ENCODE results near the gene WBP2. TPM values are rescaled to one million over a fixed set of nuclear protein-coding genes. Genes with fewer than 3 reads are reported as not detected.
A peak's percentile ranks its signal among the peaks of the same experiment; 100 is the strongest.

The WBP2 gene
- 44.8 and 48.2 TPM in 2 replicates for total RNA-seq (2014; rRNA removed; shearing (Covaris generic))

DNA sequence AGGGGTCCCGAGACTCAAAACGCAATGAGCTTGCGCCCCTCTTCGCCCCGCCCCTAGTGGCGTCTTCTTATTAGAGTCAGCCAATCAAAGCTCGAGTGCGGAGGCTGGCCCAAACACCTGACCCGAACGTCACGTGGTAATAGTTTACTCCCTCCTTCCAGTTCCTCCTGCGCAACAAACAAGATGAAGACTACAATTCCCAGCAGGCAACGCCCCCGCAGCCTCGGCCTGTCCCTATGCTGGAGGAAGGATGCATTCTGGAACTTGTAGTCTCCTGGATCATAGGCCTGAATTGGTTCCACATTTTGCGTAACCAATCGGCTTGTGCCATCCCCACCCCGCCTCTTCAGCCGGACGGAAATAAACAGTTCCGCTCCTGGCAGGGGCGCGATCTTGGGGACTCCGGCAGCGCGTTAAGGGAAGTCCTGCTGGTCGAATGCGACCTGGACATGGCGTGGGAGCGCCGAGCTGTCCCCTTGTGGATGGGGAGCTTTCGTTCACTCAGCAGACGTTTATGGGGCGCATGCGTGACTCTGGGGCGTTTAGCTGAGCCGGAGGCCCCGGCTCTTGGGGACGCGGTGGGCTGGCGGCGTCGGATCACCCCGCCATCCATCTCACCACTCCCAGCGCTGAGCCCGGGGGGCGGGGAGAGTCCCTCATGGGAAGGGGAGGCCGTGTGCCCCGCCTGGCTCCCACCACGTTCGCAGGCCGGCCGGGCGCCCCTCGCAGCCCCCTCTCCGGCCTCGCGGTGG is at the start of gene WBP2:
WBP2 (minus strand) TSS at position 26 of the 752 bp plus-strand sequence. CDS start 38 bp downstream, outside the sequence.
- DNase-seq, result peak; percentile 97
- peak within 1 kb of the TSS; percentile 93 for H3K4me3 ChIP-seq (ENCODE audit: insufficient read depth, low read depth, low read length)
- H3K36me3 ChIP-seq (replicated peaks; ENCODE audit: control insufficient read depth, insufficient read depth, low read length), result peaks cover 9% of the 10 kb centered on the region
- no peaks in the 10 kb centered on the region for H3K27me3 ChIP-seq (ENCODE audit: control insufficient read depth, insufficient read depth, low read length)

DNA sequence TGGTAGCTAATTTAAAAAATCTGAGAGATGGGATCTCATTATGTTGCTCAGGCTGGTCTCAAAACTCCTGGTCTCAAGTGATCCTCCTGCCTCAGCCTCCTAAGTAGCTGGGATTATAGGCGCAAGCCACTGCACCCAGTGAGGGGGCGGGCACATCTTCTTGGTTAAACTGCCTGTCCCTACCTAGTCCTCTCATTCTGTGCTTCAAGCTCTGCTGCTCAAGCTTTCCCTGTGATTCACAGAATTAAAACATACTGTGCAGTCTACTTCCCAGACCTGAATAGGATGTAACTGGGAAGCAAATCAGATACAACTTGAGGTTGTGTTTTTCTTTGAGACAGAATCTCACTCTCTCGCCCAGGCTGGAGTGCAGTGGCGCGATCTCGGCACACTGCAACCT is 47.3 kb upstream of the WBP2 start:
- DNase-seq, result no peak
- peaks cover 23% of the 10 kb centered on the region for H3K36me3 ChIP-seq (replicated peaks; ENCODE audit: control insufficient read depth, insufficient read depth, low read length)

DNA sequence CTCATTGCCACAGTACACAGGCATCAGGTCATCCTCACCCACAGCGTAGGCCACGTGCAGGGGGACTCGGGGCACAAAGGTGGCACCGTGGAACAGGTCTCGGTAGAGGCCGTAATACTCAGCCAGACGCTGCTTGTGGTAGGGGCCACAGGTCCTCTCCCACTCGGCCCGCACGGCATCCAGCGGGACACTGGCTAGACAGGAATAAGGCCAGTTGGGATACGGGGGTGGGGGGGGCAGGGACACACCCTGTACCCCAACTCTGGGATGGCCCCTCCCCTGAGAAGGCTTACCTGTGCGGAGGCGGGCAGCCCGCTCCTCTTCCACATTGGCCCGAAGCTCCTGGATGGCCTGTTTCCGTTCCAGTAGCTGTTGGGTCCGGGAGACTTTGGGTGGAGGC is 46.6 kb upstream of the WBP2 start:
- Histone ChIP-seq H3K4me3 (ENCODE audit: insufficient read depth, low read depth, low read length) (no peak overlapping the region), H3K36me3 (replicated peaks; ENCODE audit: control insufficient read depth, insufficient read depth, low read length) (peaks cover 23% of the 10 kb centered on the region)
- no peak for DNase-seq

More for the DNA sequence above, 47.3 kb upstream of the WBP2 start:
- Histone ChIP-seq H3K4me3 (ENCODE audit: insufficient read depth, low read depth, low read length) (no peak overlapping the region), H3K27me3 (ENCODE audit: control insufficient read depth, insufficient read depth, low read length) (no peaks in the 10 kb centered on the region)

DNA sequence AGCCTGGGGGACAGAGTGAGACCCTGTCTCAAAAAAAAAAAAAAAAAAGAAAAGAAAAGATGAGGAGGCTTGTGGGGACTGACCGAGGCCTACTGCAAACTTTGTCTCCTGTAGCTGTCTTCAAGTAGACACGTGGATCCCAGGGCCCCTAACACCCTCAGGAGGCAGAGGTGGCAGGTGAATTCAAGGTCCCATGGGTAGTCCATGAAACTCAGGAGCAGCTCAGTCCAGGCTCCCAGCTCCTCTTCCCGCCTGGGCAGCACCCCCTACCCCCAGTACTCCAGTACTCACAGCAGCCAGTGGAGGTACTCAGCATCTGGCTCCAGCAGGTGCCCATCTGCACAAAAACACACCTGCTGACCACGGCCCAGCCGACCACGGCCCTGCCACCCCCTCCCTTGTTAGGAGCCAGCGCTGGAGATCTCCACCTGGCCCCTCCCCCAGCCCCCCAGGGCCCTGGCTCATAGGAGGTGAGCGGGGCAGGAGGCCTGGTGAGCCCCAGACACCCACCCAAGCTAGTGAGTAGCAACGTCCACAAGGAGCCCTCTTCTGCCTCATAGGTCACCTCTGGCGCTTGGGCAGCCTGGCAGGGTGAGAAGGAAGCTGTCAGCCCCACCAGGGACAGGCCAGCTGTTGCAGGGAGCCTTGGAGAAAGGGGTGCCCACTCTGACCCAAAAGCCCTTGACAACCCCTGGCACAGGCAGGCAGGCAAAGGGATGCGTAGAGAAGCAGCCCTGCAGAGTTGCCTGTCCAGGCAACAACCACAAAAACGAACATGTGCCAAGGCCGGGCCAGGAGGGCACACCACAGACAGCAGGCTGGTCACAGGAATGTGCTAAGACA is 45.8 kb upstream of the WBP2 start:
- H3K27me3 ChIP-seq (ENCODE audit: control insufficient read depth, insufficient read depth, low read length), result no peaks in the 10 kb centered on the region
- no peak overlapping the region for H3K4me3 ChIP-seq (ENCODE audit: insufficient read depth, low read depth, low read length)
- peaks cover 23% of the 10 kb centered on the region for H3K36me3 ChIP-seq (replicated peaks; ENCODE audit: control insufficient read depth, insufficient read depth, low read length)
- DNase-seq, result no peak

More for the DNA sequence above, 46.6 kb upstream of the WBP2 start:
- no peaks in the 10 kb centered on the region for H3K27me3 ChIP-seq (ENCODE audit: control insufficient read depth, insufficient read depth, low read length)

DNA sequence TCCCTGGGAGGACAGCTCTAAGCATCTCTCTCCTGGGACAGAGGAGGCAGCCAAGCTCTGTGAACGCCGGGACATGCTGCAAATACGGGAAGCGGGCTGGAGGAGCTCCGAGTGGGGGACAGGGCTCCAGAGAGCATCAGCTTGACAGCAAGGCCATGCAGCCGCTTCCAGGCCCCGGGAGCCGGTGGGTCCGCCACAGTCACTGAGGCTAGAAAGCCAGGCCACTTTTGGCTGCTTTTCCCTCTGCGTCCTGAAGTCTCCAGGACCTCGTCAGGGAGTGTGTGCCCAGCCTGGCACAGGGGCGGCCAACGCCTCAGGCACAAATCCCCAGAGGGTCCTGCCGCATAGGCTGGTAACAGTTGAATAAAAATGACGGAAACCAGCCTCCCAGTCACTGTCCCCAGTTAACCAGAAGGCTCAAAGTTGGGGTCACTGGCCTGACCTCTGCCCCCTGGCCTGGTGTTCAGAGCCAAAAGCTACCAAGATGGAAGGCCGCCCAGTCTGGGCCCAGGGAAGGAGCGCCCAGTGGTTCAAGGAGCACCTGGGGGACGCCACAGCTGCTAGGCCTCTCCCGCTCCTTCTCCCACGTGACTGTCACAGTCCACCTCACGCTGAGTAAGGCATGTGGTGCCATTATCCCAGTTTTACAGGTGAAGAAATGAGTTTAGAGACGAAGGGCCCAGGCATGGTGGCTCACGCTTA is 44.8 kb upstream of the WBP2 start:
- H3K27me3 ChIP-seq (ENCODE audit: control insufficient read depth, insufficient read depth, low read length), result no peaks in the 10 kb centered on the region
- no peak overlapping the region for H3K4me3 ChIP-seq (ENCODE audit: insufficient read depth, low read depth, low read length)
- H3K36me3 ChIP-seq (replicated peaks; ENCODE audit: control insufficient read depth, insufficient read depth, low read length), result peaks cover 23% of the 10 kb centered on the region
- DNase-seq, result no peak

DNA sequence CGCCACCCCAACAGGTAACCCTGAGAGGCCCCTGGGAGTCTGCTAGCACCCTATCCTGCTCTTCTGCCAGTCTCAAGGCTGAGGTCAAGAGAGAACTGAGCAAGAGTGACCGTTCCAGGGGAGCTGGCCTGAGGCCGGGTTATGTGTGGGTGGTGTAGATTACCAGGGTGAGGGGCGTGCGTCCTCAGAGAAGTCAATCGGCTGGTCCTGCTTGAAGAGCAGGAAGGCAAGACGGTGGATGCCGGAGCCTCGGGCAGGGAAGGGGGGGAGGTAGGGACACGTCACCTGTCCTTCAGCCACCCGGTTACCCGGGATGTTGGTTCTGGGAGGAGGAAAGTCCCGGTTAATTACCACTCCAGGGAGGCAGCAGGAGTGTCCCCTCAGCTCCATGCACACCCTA is 44.2 kb upstream of the WBP2 start:
- no peak for DNase-seq
- no peak overlapping the region for H3K4me3 ChIP-seq (ENCODE audit: insufficient read depth, low read depth, low read length)
- no peaks in the 10 kb centered on the region for H3K27me3 ChIP-seq (ENCODE audit: control insufficient read depth, insufficient read depth, low read length)
- H3K36me3 ChIP-seq (replicated peaks; ENCODE audit: control insufficient read depth, insufficient read depth, low read length), result peaks cover 23% of the 10 kb centered on the region

DNA sequence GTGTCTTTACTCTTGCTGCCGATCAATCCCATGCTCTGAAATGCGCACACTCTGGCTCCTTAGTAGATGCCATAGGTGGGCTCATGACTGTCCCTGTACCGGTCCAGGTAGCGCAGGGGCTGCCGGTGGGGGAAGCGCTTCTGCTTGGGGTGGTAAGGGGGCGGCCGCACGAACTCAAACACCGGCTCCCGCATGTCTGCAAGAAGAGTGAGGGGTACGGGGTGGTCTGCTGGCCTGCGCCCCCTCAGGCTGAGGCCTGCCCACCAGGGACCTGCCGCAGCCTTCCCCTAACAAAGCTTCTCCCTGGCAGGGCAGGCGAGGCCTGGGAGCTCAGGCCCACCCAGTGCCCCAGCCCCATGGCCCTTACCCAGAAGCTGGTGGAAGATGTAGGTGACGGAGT is 43.7 kb upstream of the WBP2 start:
- no peak overlapping the region for H3K4me3 ChIP-seq (ENCODE audit: insufficient read depth, low read depth, low read length)
- peaks cover 23% of the 10 kb centered on the region for H3K36me3 ChIP-seq (replicated peaks; ENCODE audit: control insufficient read depth, insufficient read depth, low read length)
- no peaks in the 10 kb centered on the region for H3K27me3 ChIP-seq (ENCODE audit: control insufficient read depth, insufficient read depth, low read length)
- DNase-seq, result no peak

DNA sequence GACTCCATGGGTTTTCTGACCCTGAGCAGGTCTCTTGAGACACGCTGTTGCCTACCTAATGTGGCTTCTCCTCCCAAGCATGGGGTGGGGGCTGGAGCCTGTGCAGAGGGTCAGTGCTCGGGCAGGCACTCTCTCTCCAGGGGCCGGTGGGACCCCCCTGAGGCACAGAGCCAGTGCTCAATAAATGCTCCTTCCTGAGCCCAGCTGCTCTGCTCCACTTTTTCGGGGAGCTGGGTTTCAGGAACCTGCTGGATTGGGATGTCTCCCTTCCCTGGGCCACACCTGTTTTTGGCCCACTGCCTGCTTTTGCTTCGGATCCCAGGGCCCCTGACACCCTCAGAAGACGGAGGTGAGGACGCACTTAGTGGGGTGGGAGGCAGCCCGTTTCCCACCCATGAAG is 42.9 kb upstream of the WBP2 start:
- DNase-seq, result no peak
- H3K27me3 ChIP-seq (ENCODE audit: control insufficient read depth, insufficient read depth, low read length), result no peaks in the 10 kb centered on the region
- H3K36me3 ChIP-seq (replicated peaks; ENCODE audit: control insufficient read depth, insufficient read depth, low read length), result peaks cover 23% of the 10 kb centered on the region
- no peak overlapping the region for H3K4me3 ChIP-seq (ENCODE audit: insufficient read depth, low read depth, low read length)

DNA sequence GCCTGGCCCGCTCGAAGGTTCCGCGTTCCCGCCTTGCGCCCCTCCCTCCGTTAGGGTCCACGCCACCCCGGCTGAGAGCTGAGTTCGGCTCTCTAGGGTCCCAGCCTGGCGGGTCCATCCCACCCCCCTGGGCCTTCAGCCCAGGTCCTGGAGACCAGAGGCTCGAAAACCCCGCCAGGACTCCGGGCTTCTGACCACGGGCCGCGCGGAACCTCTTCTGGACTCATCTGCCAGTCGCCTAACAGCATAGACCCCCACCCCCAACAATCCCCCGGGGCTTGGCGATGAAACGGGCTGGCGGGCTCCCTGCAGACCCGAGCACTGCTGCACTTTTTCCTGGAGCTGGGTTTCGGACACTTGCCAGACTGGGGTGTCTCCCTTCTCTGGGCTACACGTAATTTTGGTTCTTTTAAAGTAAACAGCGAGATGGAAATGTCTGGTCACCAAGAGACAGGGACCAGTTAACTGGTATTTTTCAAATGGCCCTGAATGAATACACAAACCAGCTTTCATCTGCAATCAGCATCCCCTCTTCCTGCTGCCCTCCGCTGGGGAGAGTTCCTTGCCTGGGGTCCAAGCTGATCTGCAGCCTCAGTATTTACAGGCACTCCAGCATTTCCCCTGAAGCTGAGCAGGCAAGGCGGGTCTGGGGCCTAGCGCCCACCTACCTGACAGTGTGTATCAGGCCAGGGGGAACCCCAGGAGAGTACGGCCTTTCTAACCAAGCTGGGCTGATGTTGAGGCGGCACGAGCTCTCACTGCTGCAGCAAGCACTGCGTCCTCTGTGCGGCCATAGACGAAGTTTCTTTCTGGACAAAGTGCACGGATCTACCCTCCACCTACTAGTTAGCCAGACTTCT is 42.3 kb upstream of the WBP2 start:
- peak; percentile 73 for DNase-seq
- no peaks in the 10 kb centered on the region for H3K27me3 ChIP-seq (ENCODE audit: control insufficient read depth, insufficient read depth, low read length)
- peak overlapping the region; percentile 94 for H3K4me3 ChIP-seq (ENCODE audit: insufficient read depth, low read depth, low read length)
- peaks cover 25% of the 10 kb centered on the region for H3K36me3 ChIP-seq (replicated peaks; ENCODE audit: control insufficient read depth, insufficient read depth, low read length)

DNA sequence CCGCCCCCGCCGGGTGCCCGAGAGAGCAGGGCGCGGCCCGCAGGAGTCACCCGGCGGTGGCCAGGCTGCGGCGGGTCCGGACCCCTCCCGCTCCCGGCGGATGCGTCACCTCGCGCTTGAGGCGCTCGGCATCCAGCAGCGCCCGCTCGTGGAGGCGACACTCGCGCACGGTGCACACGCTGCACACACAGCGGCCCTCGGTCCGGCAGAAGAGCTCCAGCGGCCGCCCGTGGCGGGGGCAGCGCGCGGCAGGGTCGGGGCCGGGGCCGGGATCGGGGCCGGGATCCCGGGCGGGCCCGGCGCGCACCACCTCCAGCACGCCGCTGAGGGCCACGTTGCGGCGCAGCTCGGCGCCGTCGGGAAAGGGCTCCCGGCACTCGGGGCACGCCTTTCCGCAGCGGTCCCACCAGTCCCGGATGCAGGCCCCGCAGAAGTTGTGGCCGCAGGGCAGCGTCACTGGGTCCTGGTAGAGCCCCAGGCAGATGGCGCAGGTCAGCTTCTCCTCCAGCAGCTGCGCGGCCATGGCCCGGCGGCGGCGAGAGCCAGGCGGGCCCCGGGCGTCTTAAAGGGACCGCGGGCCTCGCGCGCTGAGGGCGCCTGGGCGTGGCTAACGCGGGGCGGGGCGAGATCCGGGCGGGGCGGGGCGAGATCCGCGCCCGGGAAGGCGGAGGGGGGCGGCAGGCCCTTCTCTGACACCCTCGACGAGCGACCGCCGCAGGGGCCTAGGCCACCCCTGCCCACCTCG is 41.5 kb upstream of the WBP2 start, which contains the start of gene TRIM65:
TRIM65 (minus strand) TSS at position 537 of the 745 bp plus-strand sequence; CDS start at position 523, 14 bp downstream.
- Histone ChIP-seq H3K27me3 (ENCODE audit: control insufficient read depth, insufficient read depth, low read length) (no peaks in the 10 kb centered on the region), H3K4me3 (ENCODE audit: insufficient read depth, low read depth, low read length) (peak within 1 kb of the TSS; percentile 94), H3K36me3 (replicated peaks; ENCODE audit: control insufficient read depth, insufficient read depth, low read length) (peaks cover 20% of the 10 kb centered on the region)
- DNase-seq, result peak; percentile 99

DNA sequence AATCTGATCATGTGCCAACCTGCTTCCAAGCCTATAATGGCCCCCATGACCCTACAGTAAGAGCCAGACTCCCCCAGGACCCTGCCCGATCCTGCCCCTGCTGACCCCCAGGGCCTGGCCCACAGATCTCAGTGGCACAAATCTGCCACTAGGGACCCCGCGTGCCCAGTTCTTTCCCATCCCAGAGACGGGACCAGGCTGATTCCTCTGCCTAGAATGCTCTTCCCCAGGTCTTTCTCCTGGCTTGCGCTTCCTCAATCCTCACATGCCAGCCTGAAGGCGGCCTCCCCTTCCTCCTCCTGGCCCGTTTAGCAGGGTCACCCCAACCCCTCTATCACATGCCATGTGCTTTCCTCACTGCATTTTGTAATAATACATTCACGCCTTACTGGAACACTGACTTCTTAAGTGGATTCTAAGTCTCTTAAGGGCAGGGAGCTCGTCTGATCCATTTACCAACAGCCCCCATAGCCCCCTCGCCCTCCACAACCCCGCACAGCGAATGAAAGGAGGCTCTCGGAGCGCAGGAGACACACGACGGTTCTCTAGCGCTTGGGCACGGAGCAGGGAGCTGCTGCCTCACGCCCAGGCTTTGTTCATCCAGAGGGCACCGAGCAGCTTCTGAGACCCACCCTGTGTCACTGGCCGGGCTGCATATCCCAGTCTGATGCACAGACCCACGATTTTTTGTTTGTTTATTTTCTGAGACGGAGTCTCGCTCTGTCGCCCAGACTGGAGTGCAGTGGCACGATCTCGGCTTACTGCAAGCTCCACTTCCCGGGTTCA is 40.4 kb upstream of the WBP2 start:
- peak; percentile 90 for DNase-seq
- H3K27me3 ChIP-seq (ENCODE audit: control insufficient read depth, insufficient read depth, low read length), result no peaks in the 10 kb centered on the region
- peak overlapping the region; percentile 94 for H3K4me3 ChIP-seq (ENCODE audit: insufficient read depth, low read depth, low read length)
- H3K36me3 ChIP-seq (replicated peaks; ENCODE audit: control insufficient read depth, insufficient read depth, low read length), result peaks cover 14% of the 10 kb centered on the region

DNA sequence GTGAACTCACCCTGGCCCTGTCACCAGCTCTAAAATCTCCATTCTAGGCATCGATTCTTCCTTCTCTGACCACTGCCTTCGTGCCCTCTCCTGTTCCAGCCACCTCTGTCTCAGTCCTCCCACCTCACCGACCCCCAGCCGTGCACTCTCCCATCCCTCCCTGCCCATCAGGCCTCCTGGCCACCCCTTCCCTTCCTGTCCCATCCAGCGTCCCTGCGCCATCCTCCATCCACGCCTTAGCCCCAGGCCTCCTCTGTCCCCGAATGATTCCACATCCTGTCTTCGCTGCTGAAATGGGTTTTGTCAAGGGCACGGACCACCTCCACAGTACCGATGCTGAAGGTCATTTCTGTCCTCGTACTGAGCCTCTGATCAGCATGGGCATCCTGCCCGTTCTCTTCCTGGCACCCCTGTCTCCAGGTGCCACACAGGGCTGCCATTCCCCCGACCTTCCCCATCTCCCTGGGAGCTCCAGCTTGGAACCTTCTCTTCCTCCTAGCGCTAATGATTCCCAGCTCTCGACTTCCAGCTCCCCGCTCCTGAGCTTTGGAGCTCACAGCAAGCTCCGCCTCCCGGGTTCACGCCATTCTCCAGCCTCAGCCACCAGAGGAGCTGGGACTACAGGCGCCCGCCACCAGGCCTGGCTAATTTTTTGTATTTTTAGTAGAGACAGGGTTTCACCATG is 39.1 kb upstream of the WBP2 start:
- DNase-seq, result peak; percentile 70
- H3K36me3 ChIP-seq (replicated peaks; ENCODE audit: control insufficient read depth, insufficient read depth, low read length), result peaks cover 8% of the 10 kb centered on the region
- H3K27me3 ChIP-seq (ENCODE audit: control insufficient read depth, insufficient read depth, low read length), result no peaks in the 10 kb centered on the region
- H3K4me3 ChIP-seq (ENCODE audit: insufficient read depth, low read depth, low read length), result no peak overlapping the region
